ENCODE results near the gene TBC1D16. TPM values are rescaled to one million over a fixed set of nuclear protein-coding genes. Genes with fewer than 3 reads are reported as not detected.

TBC1D16 gene
- total and polyA plus RNA-seq, 10 of the 15 experiments (the other 5 are each of a cell fraction or from before 2014, with no cell fraction given): 0.01 to 0.13 (median 0.06) TPM; not detected in 3

GRCh38 chr17:79985361-79985942 lies 50.2 kb downstream of the TBC1D16 start (continued):
- no peak for TF ChIP-seq ZNF687 (IDR thresholded peaks at IDR 0.05)
- TF ChIP-seq CHD2 (IDR thresholded peaks at IDR 0.05; ENCODE audit: borderline replicate concordance, low read depth, low read length): no peak
- TF ChIP-seq NFXL1 (IDR thresholded peaks at IDR 0.05; ENCODE audit: borderline replicate concordance): no peak
- TF ChIP-seq CEBPB (IDR thresholded peaks at IDR 0.05; ENCODE audit: borderline replicate concordance in 1 of 2, low read depth in 2 of 2, low read length in 2 of 2): no peak

GRCh38 chr17:79984877-79985276 lies 50.8 kb downstream of the TBC1D16 start:
- Histone ChIP-seq H3K79me2 (ENCODE audit: control insufficient read depth, insufficient read depth, low read length) (no peaks in the 10 kb centered on the region), H3K4me3 (no peak overlapping the region), H3K9ac (ENCODE audit: control insufficient read depth, insufficient read depth, low read length) (no peak overlapping the region), H3K9me3 (replicated peaks; ENCODE audit: control insufficient read depth, insufficient read depth, low read length) (no peaks in the 10 kb centered on the region), H2AFZ (ENCODE audit: control insufficient read depth, low read depth, low read length) (no peak overlapping the region), H3K36me3 (ENCODE audit: control insufficient read depth in 2 of 2, insufficient read depth in 2 of 2, low read length in 1 of 2) (no peaks in the 10 kb centered on the region), H3K4me2 (ENCODE audit: control insufficient read depth, insufficient read depth) (no peak overlapping the region), H3K4me1 (ENCODE audit: control insufficient read depth, insufficient read depth, low read length) (no peaks in the 10 kb centered on the region), H3K27ac (ENCODE audit: control insufficient read depth, insufficient read depth) (no peak overlapping the region), H3K27me3 (replicated peaks in 1 of 2; ENCODE audit: control insufficient read depth in 2 of 2, insufficient read depth in 2 of 2, low read length in 1 of 2) (peaks cover 1 to 3% of the 10 kb centered on the region in 2 experiments; a peak in 2 of 4 replicates), H4K20me1 (ENCODE audit: control insufficient read depth, insufficient read depth) (no peaks in the 10 kb centered on the region)
- SMC1A ChIA-PET (ENCODE audit: uncharacterized antibody, unreplicated experiment): no interaction called here
- FAIRE-seq (no peak), ATAC-seq (no peak), DNase-seq (ENCODE audit: low read depth, low spot score) (no peak)
- intact Hi-C loops (cut with micrococcal nuclease; ENCODE audit: unreplicated experiment): no loop called here
- CTCF ChIA-PET: interaction anchor here (1.1 kb wide), 1 partner anchor 188 kb away, joined by 3 read pairs; the partner anchor contains the start of gene CBX8
- POLR2A ChIA-PET: no interaction called here
- in situ Hi-C loops (cut with MboI): no loop called here
- TF ChIP-seq ZZZ3 (IDR thresholded peaks at IDR 0.05; ENCODE audit: control insufficient read depth, insufficient read length, low read depth): no peak
- TF ChIP-seq TCF3 (IDR thresholded peaks at IDR 0.05; ENCODE audit: borderline replicate concordance, insufficient read depth, low read depth, low read length): no peak
- no peak for TF ChIP-seq ZBTB33 (IDR thresholded peaks at IDR 0.05)
- no peak for TF ChIP-seq E2F4 (IDR thresholded peaks at IDR 0.05; ENCODE audit: low read depth, low read length)
- no peak for TF ChIP-seq MTA2 (IDR thresholded peaks at IDR 0.05; ENCODE audit: low read depth)
- no TSS peak for BruUV-seq (replicated peaks)
- 36% methylated on average over 10 of the region's 10 CpGs for WGBS (ENCODE audit: insufficient coverage, insufficient replicate concordance, low lambda C conversion rate, missing lambda C conversion rate)
- RAD21 ChIA-PET (ENCODE audit: unreplicated experiment): no interaction called here

Measured in GM12878 (cell line).